Loucy (cell line): ENCODE results near the gene GAS6.

Experiments
- EZH2phosphoT487 ChIP-seq: fragments of 200-600 bp; IDR thresholded peaks from 2 replicates; pipeline ENCODE4 v1.6.1; 2018; ENCODE audit warnings: antibody characterized with exemption, mild to moderate bottlenecking, moderate library complexity, borderline replicate concordance
- TF ChIP-seq, protein P1 (sequence below): fragments of 200-600 bp; sonication (generic); conservative IDR thresholded peaks from 2 replicates; pipeline ENCODE4 v1.5.1; 2014; ENCODE audit warnings: mild to moderate bottlenecking, antibody characterized with exemption, low read length

DNA sequence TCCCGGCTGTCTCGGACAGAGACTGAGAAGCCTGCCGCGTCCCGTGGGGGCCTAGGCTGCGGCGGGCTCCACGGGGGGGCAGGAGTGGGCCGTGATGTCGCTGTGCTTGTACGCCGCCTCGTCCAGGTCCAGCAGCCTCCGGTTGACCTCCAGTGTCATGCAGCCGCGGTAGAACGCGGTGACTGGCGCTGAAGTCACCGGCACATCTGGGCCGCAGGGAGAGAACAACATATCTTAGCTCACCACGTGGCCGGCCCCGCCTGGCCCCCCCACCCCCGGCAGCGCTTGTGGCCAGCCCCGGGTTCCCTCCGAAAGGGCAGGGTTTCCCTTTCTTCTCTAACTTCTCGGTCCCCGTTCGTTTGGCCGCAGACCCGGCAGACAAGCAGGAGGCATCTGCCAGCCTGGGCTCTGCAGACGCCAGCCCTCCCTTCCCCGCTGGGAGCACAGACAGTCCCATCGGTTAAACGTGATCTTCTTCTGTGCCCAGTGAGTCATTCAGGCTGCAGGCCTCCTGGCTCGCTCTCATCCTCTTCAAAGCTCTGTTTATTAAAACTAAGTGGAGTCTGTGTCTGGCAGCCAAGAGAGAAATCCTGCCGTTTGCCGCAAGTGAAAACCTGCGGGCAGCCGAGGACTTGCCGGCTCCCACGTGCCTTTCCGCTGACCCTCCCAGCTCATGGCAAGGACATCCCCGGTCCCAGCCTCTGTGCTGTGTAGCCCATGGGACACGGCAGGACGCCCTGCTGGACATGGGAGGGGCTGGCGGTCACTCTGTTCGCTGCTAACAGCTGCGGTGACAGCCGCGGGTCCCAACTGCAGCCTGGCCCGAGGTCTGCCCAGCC, 42.8 kb downstream of the GAS6 start:
- TF ChIP-seq, protein P1, sequence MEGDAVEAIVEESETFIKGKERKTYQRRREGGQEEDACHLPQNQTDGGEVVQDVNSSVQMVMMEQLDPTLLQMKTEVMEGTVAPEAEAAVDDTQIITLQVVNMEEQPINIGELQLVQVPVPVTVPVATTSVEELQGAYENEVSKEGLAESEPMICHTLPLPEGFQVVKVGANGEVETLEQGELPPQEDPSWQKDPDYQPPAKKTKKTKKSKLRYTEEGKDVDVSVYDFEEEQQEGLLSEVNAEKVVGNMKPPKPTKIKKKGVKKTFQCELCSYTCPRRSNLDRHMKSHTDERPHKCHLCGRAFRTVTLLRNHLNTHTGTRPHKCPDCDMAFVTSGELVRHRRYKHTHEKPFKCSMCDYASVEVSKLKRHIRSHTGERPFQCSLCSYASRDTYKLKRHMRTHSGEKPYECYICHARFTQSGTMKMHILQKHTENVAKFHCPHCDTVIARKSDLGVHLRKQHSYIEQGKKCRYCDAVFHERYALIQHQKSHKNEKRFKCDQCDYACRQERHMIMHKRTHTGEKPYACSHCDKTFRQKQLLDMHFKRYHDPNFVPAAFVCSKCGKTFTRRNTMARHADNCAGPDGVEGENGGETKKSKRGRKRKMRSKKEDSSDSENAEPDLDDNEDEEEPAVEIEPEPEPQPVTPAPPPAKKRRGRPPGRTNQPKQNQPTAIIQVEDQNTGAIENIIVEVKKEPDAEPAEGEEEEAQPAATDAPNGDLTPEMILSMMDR: no peak
- TF ChIP-seq EZH2phosphoT487: no peak
